ENCODE results near the gene BPIFB3. TPM values are rescaled to one million over a fixed set of nuclear protein-coding genes. Genes with fewer than 3 reads are reported as not detected.
"Not testable (repeated sequence)": the region's sequence is repeated elsewhere in the genome, so short reads cannot be mapped to it uniquely, and the experiment has no call there.

Gene BPIFB3
- total RNA-seq, 1 donor = not detected

DNA sequence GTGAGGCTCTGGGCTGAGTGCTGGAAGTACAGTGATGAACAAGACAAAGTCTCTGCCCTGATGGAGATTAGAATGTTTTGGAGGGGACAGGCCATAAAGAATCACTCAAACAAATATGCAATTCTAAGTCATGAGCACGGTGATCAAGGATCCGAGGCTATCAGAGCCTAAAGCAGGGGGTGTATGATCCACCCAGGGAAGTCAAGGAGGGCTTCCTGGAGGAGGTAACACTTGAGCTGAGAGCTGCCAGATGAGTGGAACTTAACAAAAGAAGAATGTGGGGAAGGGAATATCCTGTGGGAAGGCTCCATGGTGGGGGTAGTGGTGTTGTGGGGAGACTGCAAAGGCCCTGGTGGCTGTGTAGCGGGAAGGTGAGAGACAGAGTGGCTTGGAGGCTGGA, 38.0 kb downstream of the BPIFB3 start:
- H3K4me3 ChIP-seq (ENCODE audit: low read depth, low read length) = no peak overlapping the region
- no peak for DNase-seq (ENCODE audit: low read depth)
- TF ChIP-seq, protein P1, sequence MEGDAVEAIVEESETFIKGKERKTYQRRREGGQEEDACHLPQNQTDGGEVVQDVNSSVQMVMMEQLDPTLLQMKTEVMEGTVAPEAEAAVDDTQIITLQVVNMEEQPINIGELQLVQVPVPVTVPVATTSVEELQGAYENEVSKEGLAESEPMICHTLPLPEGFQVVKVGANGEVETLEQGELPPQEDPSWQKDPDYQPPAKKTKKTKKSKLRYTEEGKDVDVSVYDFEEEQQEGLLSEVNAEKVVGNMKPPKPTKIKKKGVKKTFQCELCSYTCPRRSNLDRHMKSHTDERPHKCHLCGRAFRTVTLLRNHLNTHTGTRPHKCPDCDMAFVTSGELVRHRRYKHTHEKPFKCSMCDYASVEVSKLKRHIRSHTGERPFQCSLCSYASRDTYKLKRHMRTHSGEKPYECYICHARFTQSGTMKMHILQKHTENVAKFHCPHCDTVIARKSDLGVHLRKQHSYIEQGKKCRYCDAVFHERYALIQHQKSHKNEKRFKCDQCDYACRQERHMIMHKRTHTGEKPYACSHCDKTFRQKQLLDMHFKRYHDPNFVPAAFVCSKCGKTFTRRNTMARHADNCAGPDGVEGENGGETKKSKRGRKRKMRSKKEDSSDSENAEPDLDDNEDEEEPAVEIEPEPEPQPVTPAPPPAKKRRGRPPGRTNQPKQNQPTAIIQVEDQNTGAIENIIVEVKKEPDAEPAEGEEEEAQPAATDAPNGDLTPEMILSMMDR (IDR thresholded peaks at IDR 0.05; ENCODE audit: insufficient read depth, low read depth, low read length) = no peak

DNA sequence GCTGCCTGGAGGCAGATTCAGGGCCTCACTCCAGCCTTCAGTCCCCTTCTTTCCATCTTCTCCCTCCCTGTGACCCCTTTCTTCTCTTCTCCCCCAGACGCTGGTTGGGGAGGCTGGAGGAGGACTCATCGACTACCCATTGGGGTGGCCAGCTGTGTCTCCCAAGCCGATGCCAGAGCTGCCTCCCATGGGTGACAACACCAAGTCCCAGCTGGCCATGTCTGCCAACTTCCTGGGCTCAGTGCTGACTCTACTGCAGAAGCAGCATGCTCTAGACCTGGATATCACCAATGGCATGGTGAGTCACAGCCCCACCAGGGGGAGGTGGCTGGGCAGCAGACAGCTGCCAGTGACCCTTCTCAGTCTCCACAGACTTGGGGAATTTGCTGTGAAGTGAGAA, 38.7 kb downstream of the BPIFB3 start:
- DNase-seq (ENCODE audit: low read depth) = no peak
- TF ChIP-seq, protein P1 (IDR thresholded peaks at IDR 0.05; ENCODE audit: insufficient read depth, low read depth, low read length) = no peak
- H3K4me3 ChIP-seq (ENCODE audit: low read depth, low read length) = no peak overlapping the region

DNA sequence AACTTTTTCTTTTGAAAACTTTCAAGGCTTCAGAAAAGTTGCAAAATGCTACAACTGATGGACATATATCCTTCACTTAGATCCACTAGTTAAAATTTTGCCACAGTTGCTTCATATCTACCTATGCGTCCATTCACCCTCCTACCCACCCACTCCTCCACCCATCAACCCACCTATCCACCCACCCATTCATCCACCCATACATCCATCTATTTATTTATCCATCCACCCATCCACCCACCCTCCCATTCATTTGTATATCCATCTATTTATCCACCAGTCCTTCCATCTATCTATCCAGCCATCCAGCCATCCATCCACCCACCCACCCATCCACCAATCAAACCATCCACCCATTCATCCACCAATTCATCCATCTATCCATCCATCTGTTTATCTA, 39.4 kb downstream of the BPIFB3 start:
- TF ChIP-seq, protein P1 (IDR thresholded peaks at IDR 0.05; ENCODE audit: insufficient read depth, low read depth, low read length) = no peak
- H3K4me3 ChIP-seq (ENCODE audit: low read depth, low read length) = no peak overlapping the region
- DNase-seq (ENCODE audit: low read depth) = no peak

DNA sequence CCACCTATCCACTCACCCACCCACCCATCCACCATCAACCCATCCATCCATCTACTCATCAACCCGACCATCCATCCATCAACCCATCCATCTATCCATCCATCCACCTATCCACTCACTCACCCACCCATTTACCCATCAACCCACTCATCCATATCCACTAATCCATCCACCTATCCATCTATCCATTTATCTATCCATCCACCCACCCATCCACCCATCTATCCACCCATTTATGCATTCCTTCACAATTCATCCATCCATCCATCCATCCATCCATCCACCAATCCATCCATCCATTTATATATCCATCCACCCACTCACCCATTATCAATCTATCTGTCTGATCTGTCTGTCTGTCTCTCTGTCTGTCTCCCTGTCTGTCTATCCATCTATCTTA, 39.9 kb downstream of the BPIFB3 start:
- TF ChIP-seq, protein P1 (IDR thresholded peaks at IDR 0.05; ENCODE audit: insufficient read depth, low read depth, low read length) = no peak
- no peak for DNase-seq (ENCODE audit: low read depth)
- H3K4me3 ChIP-seq (ENCODE audit: low read depth, low read length) = no peak overlapping the region

DNA sequence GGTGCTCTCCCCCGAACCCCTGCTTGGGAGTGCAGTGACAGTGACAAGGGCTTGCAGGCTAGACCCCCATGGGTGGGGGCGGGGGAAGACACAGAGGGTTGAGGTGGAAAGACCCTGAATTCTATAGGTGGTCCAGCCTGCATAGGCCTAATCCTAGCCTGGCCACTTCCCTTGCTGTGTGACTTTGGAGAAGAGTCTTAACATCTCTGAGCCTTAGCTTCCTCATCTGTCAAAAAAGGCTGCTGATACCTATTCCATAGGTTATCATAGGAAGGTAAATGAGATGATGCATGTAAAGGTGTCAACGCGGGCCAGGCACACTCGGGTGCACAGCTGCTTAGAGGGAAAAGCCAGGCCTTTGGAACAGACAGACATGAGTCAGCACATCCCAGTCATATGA, 41.5 kb downstream of the BPIFB3 start:
- no peak overlapping the region for H3K4me3 ChIP-seq (ENCODE audit: low read depth, low read length)
- TF ChIP-seq, protein P1 (IDR thresholded peaks at IDR 0.05; ENCODE audit: insufficient read depth, low read depth, low read length) = no peak
- DNase-seq (ENCODE audit: low read depth) = no peak

DNA sequence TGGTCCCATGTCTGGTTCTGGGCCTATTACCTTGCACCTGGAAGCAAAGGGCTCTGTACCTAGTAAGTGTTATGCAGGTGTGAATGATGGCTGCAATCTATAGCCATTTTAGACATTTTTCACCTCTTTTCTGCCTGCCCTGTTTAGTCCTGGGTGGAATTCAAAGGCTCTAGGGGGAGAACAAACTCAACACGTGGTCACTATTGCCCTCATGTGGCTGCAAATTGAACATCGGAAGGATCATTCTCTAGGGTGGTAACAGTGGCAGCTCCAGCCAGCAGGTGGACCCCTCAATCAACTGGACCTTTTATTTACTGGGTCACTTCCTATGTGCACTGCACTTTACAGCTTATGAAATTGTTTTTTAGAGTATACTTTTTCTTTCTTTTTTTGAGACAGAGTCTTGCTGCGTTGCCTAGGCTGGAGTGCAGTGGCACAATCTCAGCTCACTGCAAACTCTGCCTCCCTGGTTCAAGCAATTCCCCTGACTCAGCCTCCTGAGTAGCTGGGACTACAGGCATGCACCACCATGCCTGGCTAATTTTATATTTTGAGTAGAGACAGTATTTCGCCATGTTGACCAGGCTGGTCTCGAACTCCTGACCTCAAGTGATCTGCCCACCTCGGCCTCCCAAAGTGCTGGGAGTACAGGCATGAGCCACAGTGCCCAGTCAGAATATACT, 42.3 kb downstream of the BPIFB3 start:
- TF ChIP-seq, protein P1 (IDR thresholded peaks at IDR 0.05; ENCODE audit: insufficient read depth, low read depth, low read length) = peak; percentile 64
- peak; percentile 40 for DNase-seq (ENCODE audit: low read depth)
- H3K4me3 ChIP-seq (ENCODE audit: low read depth, low read length) = not testable (repeated sequence)

DNA sequence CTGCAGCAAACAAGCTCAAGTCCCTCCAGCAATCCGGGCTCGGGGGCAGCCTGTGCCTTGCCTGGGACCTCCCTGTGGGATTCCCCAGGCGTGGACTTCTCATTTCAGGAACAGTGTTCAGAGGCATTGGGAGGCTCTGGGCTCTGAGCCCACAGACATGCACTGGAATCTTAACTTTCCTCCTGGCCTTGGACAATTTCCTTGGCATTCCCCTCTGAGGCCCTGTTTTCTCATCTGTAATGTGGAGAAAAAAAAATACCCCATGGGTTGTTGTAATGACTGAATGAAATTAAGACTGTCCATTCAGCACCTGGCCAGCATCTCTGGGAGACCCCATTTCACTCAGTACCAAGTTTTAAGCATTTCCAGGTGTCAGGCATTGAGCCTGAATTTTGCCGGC, 43.3 kb downstream of the BPIFB3 start:
- H3K4me3 ChIP-seq (ENCODE audit: low read depth, low read length) = no peak overlapping the region
- TF ChIP-seq, protein P1 (IDR thresholded peaks at IDR 0.05; ENCODE audit: insufficient read depth, low read depth, low read length) = no peak
- no peak for DNase-seq (ENCODE audit: low read depth)

Measured in fibroblast of villous mesenchyme (primary cell).